Duodenal mucosa (tissue), 2 donors: ENCODE measurements around the gene ACAN.

Experiments
- H3K27ac ChIP-seq: one replicate; pipeline ENCODE4 v1.7.0; 2013; ENCODE audit warnings: low read depth, low read length
- H3K27me3 ChIP-seq, 2 donors: one replicate each; pipeline ENCODE4 v1.7.0; 2013; ENCODE audit warnings: low read length in 2 of 2, control low read depth in 1 of 2; ENCODE audit not compliant: insufficient read depth in 2 of 2, control insufficient read depth in 1 of 2
- H3K36me3 ChIP-seq, 2 donors: one replicate each; pipeline ENCODE4 v1.7.0; 2013; ENCODE audit warnings: low read length in 2 of 2, control low read depth in 1 of 2; ENCODE audit not compliant: insufficient read depth in 2 of 2, control insufficient read depth in 1 of 2
- H3K4me1 ChIP-seq, 2 donors: one replicate each; pipeline ENCODE4 v1.7.0; 2013; ENCODE audit warnings: low read length in 2 of 2, control low read depth in 1 of 2; ENCODE audit not compliant: insufficient read depth in 2 of 2, control insufficient read depth in 1 of 2
- H3K4me3 ChIP-seq, 2 donors: one replicate each; pipeline ENCODE4 v1.7.0; 2013; ENCODE audit warnings: low read length in 2 of 2, low read depth in 1 of 2
- H3K9ac ChIP-seq, 2 donors: one replicate each; pipeline ENCODE4 v1.7.0; 2013; ENCODE audit warnings: low read length in 2 of 2, low read depth in 1 of 2
- H3K9me3 ChIP-seq, 2 donors: one replicate each; pipeline ENCODE4 v1.7.0; 2013; ENCODE audit warnings: low read length in 2 of 2, control low read depth in 1 of 2; ENCODE audit not compliant: control insufficient read depth in 1 of 2

ACAN gene

GRCh38 chr15:88897142-88897455 is 93.9 kb downstream of the ACAN start:
- no peak overlapping the region for H3K27ac ChIP-seq
- no peak overlapping the region for H3K9ac ChIP-seq
- no peaks in the 10 kb centered on the region for H3K36me3 ChIP-seq
- no peaks in the 10 kb centered on the region for H3K9me3 ChIP-seq
- H3K4me1 ChIP-seq: peaks cover 7 to 20% of the 10 kb centered on the region in 2 donors
- no peak overlapping the region for H3K4me3 ChIP-seq
- peaks cover 8 to 15% of the 10 kb centered on the region in 2 donors for H3K27me3 ChIP-seq

DNA sequence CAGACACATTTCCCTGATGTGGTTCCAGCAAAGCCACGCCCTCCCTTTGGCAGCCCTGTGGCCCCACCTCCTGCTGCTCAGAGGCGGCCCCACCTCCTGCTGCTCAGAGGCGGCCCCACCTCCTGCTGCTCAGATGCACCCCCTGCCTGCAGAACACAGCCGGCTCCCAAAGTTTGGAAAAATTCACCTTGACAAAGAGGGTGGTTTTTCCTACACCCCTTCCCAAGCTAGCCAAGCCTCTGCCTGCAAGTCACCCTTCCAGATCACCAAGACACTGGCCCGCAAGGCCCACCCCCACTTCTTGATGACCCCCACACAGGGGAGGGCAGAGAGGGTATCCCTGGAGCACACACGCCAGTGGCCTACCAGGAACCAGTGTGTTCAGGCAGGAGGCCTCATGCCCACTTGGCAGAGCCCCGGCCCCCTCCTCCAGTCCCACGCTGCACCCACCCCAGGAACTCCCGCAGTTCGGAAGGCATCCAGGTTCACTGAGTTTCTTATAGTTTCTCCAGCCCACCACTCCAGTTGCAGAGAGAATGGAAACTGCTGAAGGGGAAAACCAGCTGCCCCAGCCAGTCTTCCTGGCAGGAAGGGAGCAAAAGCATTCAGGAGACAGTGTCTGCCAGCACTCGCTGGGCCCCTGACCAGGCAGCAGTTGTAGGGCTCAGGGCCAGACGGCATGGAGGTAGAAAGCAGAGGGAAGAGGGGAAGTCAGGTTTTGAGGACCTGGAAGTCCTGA is 94.4 kb downstream of the ACAN start:
- no peaks in the 10 kb centered on the region for H3K36me3 ChIP-seq
- H3K4me1 ChIP-seq: peaks cover 7 to 20% of the 10 kb centered on the region in 2 donors
- no peak overlapping the region for H3K9ac ChIP-seq
- H3K4me3 ChIP-seq: no peak overlapping the region
- peaks cover 8 to 15% of the 10 kb centered on the region in 2 donors for H3K27me3 ChIP-seq
- H3K27ac ChIP-seq: no peak overlapping the region
- no peaks in the 10 kb centered on the region for H3K9me3 ChIP-seq

GRCh38 chr15:88898736-88899135 is 95.5 kb downstream of the ACAN start:
- Histone ChIP-seq H3K36me3 (no peaks in the 10 kb centered on the region), H3K4me3 (no peak overlapping the region), H3K4me1 (peaks cover 7 to 20% of the 10 kb centered on the region in 2 donors), H3K9ac (no peak overlapping the region), H3K27ac (no peak overlapping the region), H3K27me3 (peaks cover 8 to 15% of the 10 kb centered on the region in 2 donors), H3K9me3 (no peaks in the 10 kb centered on the region)

- no peaks in the 10 kb centered on the region for H3K36me3 ChIP-seq
- no peaks in the 10 kb centered on the region for H3K9me3 ChIP-seq
- no peak overlapping the region for H3K27ac ChIP-seq
- H3K4me3 ChIP-seq: no peak overlapping the region
- no peak overlapping the region for H3K9ac ChIP-seq
- H3K4me1 ChIP-seq: peaks cover 9 to 16% of the 10 kb centered on the region in 2 donors
- peaks cover 5 to 11% of the 10 kb centered on the region in 2 donors for H3K27me3 ChIP-seq
Measured at GRCh38 chr15:88899251-88899650, 96.0 kb downstream of the ACAN start.

- H3K4me3 ChIP-seq: no peak overlapping the region
- no peak overlapping the region for H3K27ac ChIP-seq
Measured at GRCh38 chr15:88900309-88900981, 97.2 kb downstream of the ACAN start.

DNA sequence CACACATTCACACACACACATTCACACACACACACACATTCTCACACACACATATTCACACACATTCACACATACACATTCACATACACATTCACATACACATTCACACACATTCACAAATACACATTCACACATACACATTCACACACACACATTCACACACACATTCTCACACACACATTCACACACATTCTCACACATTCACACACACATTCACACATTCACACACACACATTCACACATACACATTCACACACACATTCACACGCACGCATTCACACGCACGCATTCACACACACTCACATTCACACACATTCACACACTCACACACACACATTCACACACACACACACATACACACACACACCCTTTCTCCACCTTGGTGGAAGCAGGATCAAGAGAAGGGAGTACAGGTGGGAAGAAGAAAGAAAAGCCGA is 97.8 kb downstream of the ACAN start:
- Histone ChIP-seq H3K36me3 (no peaks in the 10 kb centered on the region), H3K4me1 (peaks cover 14 to 15% of the 10 kb centered on the region in 2 donors), H3K9ac (no peak overlapping the region), H3K27me3 (no peaks in the 10 kb centered on the region), H3K4me3 (no peak overlapping the region), H3K9me3 (no peaks in the 10 kb centered on the region), H3K27ac (no peak overlapping the region)

More at GRCh38 chr15:88900309-88900981, 97.2 kb downstream of the ACAN start:
- H3K4me1 ChIP-seq: peaks cover 14 to 15% of the 10 kb centered on the region in 2 donors
- no peaks in the 10 kb centered on the region for H3K36me3 ChIP-seq
- H3K9me3 ChIP-seq: no peaks in the 10 kb centered on the region
- H3K27me3 ChIP-seq: no peaks in the 10 kb centered on the region
- H3K9ac ChIP-seq: no peak overlapping the region

- H3K4me3 ChIP-seq: no peak overlapping the region
- H3K36me3 ChIP-seq: no peaks in the 10 kb centered on the region
- H3K9me3 ChIP-seq: no peaks in the 10 kb centered on the region
- peaks cover 13 to 15% of the 10 kb centered on the region in 2 donors for H3K4me1 ChIP-seq
- H3K27ac ChIP-seq: no peak overlapping the region
- no peaks in the 10 kb centered on the region for H3K27me3 ChIP-seq
- H3K9ac ChIP-seq: no peak overlapping the region
Measured at GRCh38 chr15:88901508-88902220, 98.4 kb downstream of the ACAN start.

DNA sequence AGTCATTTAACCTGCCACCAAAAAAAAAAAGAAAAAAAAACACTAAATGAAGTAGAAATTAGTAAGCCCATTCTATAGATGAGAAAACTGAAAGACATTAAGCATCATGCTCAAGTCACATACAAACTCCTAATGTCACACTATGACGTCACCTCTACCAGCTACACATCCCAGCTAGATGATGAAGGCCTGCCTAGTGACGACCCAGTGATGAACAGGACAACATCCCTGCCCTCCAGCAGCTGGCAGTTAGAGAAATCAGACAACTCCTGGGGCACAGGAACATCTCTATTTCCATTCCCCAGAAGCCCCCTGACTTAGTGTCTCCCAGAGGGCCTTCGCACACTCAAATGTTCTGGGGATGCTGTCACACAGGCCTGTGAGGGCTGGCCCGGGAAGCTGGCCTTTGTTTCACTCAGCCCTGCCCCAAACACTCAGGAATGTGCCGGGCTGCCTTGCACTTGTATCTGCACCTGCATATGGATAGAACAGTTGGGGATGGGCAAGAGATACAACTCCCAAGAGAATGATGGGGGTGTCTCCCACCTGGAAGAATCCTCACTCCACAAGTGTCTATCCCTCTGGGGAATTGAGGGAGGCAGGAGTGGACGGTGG is 99.1 kb downstream of the ACAN start:
- Histone ChIP-seq H3K9me3 (no peaks in the 10 kb centered on the region), H3K4me3 (no peak overlapping the region), H3K27ac (no peak overlapping the region), H3K9ac (no peak overlapping the region), H3K27me3 (no peaks in the 10 kb centered on the region), H3K4me1 (peaks cover 6 to 10% of the 10 kb centered on the region in 2 donors), H3K36me3 (no peaks in the 10 kb centered on the region)

DNA sequence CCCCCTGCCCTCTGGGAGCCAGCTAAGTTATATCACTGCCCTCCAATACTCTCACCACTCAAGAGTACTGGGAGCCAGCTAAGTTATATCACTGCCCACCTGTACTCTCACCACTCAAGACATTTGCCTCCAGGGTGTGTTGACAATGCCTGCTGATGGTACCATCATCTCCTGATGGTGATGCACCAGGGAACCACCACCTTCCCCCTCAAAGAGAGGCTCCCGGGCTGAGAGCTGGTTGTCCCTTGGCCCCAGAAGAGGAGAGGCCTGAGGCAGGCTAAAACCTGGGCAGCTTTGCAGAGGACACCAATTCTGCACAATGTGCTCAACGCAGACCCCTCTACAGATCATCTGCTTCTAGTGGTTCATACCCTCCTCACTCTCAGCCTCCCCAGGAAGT is 99.6 kb downstream of the ACAN start:
- Histone ChIP-seq H3K27me3 (no peaks in the 10 kb centered on the region), H3K9me3 (no peaks in the 10 kb centered on the region), H3K4me1 (peaks cover 6 to 10% of the 10 kb centered on the region in 2 donors), H3K9ac (no peak overlapping the region), H3K36me3 (no peaks in the 10 kb centered on the region), H3K27ac (no peak overlapping the region), H3K4me3 (no peak overlapping the region)

DNA sequence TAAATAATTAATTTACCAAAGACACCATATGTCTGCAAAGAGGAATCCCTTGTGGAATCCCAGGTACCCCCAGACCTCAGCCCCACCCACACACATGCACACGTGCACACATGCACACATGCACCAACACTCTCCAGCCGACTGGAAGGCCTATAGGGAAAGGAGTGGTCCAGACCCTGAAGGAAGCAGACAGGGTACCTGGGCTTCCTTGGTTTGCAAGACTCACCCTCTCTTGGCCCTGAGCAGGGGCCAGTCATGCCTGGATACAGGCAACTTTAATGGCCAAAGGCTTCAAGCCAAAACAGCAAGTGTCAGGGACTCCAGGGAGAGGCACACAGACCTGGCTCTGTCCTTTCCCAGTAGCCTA is 101.0 kb downstream of the ACAN start:
- H3K36me3 ChIP-seq: no peaks in the 10 kb centered on the region
- H3K27ac ChIP-seq: no peak overlapping the region

More for the DNA sequence above, 101.0 kb downstream of the ACAN start:
- H3K27me3 ChIP-seq: no peaks in the 10 kb centered on the region
- H3K9ac ChIP-seq: no peak overlapping the region
- H3K4me3 ChIP-seq: no peak overlapping the region
- H3K4me1 ChIP-seq: peaks cover 6 to 10% of the 10 kb centered on the region in 2 donors
- no peaks in the 10 kb centered on the region for H3K9me3 ChIP-seq
